ENCODE results near the gene C10orf71. TPM values are rescaled to one million over a fixed set of nuclear protein-coding genes. Genes with fewer than 3 reads are reported as not detected.

Gene C10orf71, protein sequence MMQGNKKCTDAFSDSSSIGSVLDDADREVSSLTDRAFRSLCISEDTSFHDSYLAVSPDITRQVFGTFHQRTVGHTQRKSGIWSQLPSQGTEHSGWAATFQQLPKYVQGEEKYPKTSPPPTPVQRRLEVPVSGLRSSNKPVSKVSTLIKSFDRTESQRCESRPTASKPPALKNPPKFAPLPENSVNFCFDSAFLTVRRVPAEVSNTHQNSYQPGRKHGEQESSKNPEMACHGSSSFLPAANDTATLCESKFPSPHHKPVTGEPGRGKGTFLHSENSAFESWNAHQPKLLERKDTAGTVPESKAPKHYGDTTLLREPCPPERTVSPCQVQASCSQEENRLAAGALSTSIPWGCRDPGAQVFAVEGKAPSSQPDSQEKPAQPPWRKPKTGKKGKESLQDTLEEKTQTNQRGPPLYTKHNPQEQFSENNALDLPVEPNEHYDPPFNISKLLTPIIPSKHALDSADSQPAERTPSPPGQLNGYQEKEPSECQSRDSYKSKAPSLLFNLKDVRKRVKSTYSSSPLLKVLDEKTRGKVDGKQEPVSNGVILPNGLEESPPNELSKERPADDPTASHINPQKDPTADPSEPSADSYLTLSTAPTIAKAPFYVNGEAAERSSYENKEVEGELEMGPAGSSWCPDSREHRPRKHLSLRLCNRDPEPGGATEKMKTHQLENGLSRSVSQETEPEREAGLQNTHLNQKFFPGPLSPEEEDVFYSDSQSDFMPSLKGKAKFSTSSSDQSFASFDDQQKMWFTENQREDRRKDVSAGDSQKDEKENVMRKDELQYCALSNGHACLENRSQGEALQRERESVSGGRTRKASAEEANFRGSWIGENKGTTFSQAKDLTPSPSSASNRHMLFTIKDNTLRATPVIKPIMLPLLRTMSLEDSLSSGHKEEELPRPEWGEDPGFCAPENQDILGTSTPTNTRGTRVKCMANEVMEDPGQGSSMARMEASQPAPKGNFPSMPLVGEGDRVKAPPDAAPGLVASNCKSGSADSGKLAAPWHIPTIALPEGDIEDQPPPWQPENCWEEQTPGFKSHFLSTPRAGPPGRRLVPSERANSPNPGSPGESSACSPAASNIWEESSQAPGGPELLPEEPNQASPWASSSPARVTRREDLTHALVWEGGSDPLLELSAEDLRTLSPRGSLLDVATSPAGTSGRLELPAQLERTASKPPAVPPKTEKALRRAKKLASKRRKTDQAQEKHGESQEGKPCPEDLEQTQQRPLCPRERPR (N-terminal part only)
- not detected for total RNA-seq
- total RNA-seq (2013), result not detected
- 0 to 0.10 (median 0) reads per million in 29 experiments for total RNA-seq

DNA sequence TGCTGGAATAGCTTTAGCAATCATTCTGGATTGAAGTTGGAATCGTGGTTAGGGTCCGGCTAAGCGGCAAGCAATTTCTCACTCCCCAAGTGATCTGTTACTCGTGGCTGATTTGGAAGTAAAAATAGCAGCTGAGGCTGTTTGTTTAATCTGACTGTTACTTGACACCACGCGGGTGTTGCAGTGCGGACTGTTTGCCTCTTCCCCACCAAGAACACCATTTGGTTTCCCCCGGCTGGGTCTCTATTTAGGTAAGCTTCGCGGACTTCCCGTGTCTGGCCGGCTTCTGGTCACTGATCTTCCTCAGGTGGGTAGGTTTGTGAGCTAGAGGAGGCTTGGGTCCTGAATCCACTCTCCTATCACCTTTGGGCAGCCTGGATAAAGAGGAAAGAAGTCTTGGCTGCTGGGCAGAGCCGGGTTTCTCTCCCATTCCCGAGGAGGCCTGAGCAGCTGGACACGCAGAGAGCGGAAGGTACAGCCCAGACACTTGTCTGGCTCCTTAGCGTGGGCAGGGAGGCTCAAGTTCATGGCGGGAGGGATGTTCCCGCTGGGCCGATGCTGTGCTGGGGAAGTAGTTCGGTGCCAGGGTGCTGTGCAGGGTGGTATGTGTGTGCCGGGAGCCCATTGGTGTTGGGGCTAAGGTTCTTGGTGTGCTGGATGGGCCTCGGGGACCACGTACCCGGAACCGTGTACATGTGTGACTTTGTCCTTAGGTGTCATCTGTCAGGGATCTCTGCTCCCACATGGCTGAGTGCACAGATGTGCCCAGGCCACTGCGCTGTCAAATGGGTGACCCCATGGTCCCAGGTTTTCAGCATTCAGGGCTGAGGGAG is at the start of gene C10orf71:
C10orf71 (plus strand) TSS at position 188 of the 833 bp plus-strand sequence. CDS start 23,376 bp downstream, outside the sequence.
- Histone ChIP-seq H3K9me3 (no peaks in the 10 kb centered on the region), H3K27me3 (replicated peaks in 1 of 2; ENCODE audit: control insufficient read depth in 2 of 2, extremely low read depth in 1 of 2, insufficient read depth in 2 of 2, low read length in 1 of 2) (peaks cover 0 to 17% of the 10 kb centered on the region in 2 experiments), H3K36me3 (ENCODE audit: control insufficient read depth in 2 of 2, extremely low read depth in 1 of 2, insufficient read depth in 1 of 2, low read length in 1 of 2) (no peaks in the 10 kb centered on the region), H3K27ac (ENCODE audit: low read length) (no peak within 1 kb of the TSS), H3K4me3 (ENCODE audit: control insufficient read depth in 1 of 2, extremely low read depth in 1 of 2, low read length in 1 of 2) (no peak within 1 kb of the TSS), H3K4me1 (ENCODE audit: control insufficient read depth in 1 of 2, extremely low read depth in 1 of 2, insufficient read depth in 2 of 2, low read length in 2 of 2) (no peaks in the 10 kb centered on the region)
- no peak for DNase-seq
- Mint-ChIP-seq H3K27me3 (no peaks in the 10 kb centered on the region), H3K9me3 (no peaks in the 10 kb centered on the region), H3K27ac (no peak within 1 kb of the TSS), H3K36me3 (no peaks in the 10 kb centered on the region), H3K4me1 (peaks cover 0 to 5% (median 0%) of the 10 kb centered on the region in 3 donors), H3K4me3 (no peak within 1 kb of the TSS)
- no peak for ATAC-seq (replicated peaks in 1 of 4)
- ChIA-PET POLR2A (no interaction called here), CTCF (no interaction called here)
- WGBS (ENCODE audit: insufficient coverage), result 90% methylated on average over 15 of the region's 27 CpGs

DNA sequence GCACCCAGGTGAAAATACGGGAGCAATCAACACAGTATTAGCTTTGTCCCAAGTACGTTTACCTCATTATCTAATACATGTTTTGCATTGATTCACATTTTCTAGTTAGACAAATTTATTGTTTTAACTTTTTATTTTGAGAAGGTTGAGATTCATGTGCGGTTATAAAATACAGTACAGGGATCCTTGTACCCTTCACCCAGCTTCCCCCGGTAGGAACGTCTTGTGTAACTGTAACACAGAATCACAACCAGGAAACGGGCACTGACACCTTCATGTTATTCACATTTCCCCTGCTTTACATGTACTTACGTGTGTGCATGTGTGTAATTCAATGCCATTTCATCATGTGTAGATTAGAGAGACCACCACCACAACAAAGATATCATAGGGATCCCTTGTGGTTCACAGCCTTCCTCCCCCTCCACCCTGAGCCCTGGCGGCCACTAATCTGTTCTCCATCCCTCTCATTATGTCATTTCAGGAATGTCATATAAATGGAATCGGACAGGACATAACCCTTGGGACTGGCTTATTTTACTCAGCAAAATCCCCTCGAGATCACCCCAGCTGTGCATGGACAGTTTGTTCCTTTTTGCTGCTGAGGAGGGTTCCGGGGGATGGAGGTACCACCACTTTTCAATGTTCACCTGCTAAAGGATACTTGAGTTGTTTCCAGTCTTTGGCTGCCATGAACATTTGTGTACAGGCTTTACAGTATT is 46.5 kb upstream of the C10orf71 start:
- no peaks in the 10 kb centered on the region for H3K36me3 Mint-ChIP-seq
- DNase-seq (no peak), ATAC-seq (replicated peaks in 1 of 4) (no peak)
- POLR2A ChIA-PET, result no interaction called here
- Histone ChIP-seq H3K4me3 (ENCODE audit: control insufficient read depth in 1 of 2, extremely low read depth in 1 of 2, low read length in 1 of 2) (no peak overlapping the region), H3K9me3 (no peaks in the 10 kb centered on the region), H3K36me3 (ENCODE audit: control insufficient read depth in 2 of 2, extremely low read depth in 1 of 2, insufficient read depth in 1 of 2, low read length in 1 of 2) (no peaks in the 10 kb centered on the region), H3K27ac (ENCODE audit: low read length) (no peak overlapping the region), H3K4me1 (ENCODE audit: control insufficient read depth in 1 of 2, extremely low read depth in 1 of 2, insufficient read depth in 2 of 2, low read length in 2 of 2) (peaks cover 14 to 23% of the 10 kb centered on the region in 2 experiments), H3K27me3 (replicated peaks in 1 of 2; ENCODE audit: control insufficient read depth in 2 of 2, extremely low read depth in 1 of 2, insufficient read depth in 2 of 2, low read length in 1 of 2) (peaks cover 0 to 5% of the 10 kb centered on the region in 2 experiments)
- CTCF ChIA-PET, result no interaction called here
- no peak overlapping the region for H3K27ac Mint-ChIP-seq
- peaks cover 0 to 5% (median 3%) of the 10 kb centered on the region in 3 donors for H3K4me1 Mint-ChIP-seq
- 86% methylated on average over 1 of the region's 11 CpGs for WGBS (ENCODE audit: insufficient coverage)
- H3K4me3 Mint-ChIP-seq, result no peak overlapping the region
- H3K27me3 Mint-ChIP-seq, result no peaks in the 10 kb centered on the region
- H3K9me3 Mint-ChIP-seq, result no peaks in the 10 kb centered on the region

DNA sequence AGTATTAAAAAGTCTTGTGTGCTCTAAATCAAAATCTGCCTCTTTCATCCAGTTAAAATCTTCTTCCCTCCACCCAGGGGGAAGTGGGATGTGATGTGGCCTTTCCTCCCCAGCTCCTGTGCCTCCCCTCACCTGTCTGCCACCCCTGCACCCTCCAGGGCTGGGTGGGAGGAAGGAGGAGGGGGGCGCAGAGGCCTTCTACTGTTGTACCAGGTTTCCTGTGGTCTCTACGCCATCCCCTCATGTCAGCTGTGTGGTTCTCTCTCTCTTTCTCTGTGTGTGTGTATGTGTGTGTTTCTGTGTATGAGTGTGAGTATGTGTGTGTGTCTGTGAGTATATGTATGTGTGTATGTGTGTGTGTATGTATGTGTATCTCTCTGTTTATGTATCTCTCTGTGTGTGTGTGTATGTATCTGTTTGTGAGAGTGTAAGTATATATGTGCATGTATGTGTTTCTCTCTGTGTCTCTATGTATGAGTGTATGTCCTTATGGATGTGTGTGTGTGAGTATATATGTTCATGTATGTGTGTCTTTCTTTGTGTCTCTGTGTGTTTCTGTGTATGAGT is 45.5 kb upstream of the C10orf71 start:
- CTCF ChIA-PET, result no interaction called here
- Mint-ChIP-seq H3K4me3 (no peak overlapping the region), H3K4me1 (peaks cover 0 to 5% (median 3%) of the 10 kb centered on the region in 3 donors), H3K27me3 (no peaks in the 10 kb centered on the region), H3K27ac (no peak overlapping the region), H3K9me3 (no peaks in the 10 kb centered on the region), H3K36me3 (no peaks in the 10 kb centered on the region)
- no CpG with 5 or more reads among the region's 2 CpGs for WGBS (ENCODE audit: insufficient coverage)
- POLR2A ChIA-PET, result no interaction called here
- ATAC-seq (replicated peaks in 1 of 4) (peak in 3 of 4 experiments; percentile 9 to 32 (median 21)), DNase-seq (peak in 2 of 35 experiments; percentile 9 to 21)
- H3K27ac ChIP-seq (ENCODE audit: low read length), result no peak overlapping the region
- H3K4me3 ChIP-seq (ENCODE audit: control insufficient read depth in 1 of 2, extremely low read depth in 1 of 2, low read length in 1 of 2), result no peak overlapping the region
- H3K36me3 ChIP-seq (ENCODE audit: control insufficient read depth in 2 of 2, extremely low read depth in 1 of 2, insufficient read depth in 1 of 2, low read length in 1 of 2), result no peaks in the 10 kb centered on the region
- peaks cover 0 to 5% of the 10 kb centered on the region in 2 experiments for H3K27me3 ChIP-seq (replicated peaks in 1 of 2; ENCODE audit: control insufficient read depth in 2 of 2, extremely low read depth in 1 of 2, insufficient read depth in 2 of 2, low read length in 1 of 2)
- no peaks in the 10 kb centered on the region for H3K9me3 ChIP-seq
- H3K4me1 ChIP-seq (ENCODE audit: control insufficient read depth in 1 of 2, extremely low read depth in 1 of 2, insufficient read depth in 2 of 2, low read length in 2 of 2), result peaks cover 14 to 23% of the 10 kb centered on the region in 2 experiments

DNA sequence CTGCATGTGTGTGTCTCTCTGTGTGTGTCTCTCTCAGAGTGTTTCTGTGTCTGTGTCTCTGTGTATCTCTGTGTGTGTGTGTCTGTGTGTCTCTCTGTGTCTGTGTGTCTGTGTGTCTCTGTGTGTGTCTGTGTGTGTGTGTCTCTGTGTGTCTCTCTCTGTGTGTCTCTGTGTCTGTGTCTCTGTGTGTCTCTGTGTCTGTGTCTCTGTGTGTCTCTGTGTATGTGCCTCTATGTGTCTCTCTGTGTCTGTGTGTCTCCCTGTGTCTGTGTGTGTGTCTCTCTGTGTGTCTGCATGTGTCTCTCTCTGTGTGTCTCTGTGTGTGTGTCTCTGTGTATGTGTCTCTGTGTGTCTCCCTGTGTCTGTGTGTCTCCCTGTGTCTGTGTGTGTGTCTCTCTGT is 44.8 kb upstream of the C10orf71 start:
- CTCF ChIA-PET, result no interaction called here
- peaks cover 0 to 5% of the 10 kb centered on the region in 2 experiments for H3K27me3 ChIP-seq (replicated peaks in 1 of 2; ENCODE audit: control insufficient read depth in 2 of 2, extremely low read depth in 1 of 2, insufficient read depth in 2 of 2, low read length in 1 of 2)
- peaks cover 14 to 23% of the 10 kb centered on the region in 2 experiments for H3K4me1 ChIP-seq (ENCODE audit: control insufficient read depth in 1 of 2, extremely low read depth in 1 of 2, insufficient read depth in 2 of 2, low read length in 2 of 2)
- no peak overlapping the region for H3K27ac Mint-ChIP-seq
- no peaks in the 10 kb centered on the region for H3K36me3 Mint-ChIP-seq
- H3K4me3 Mint-ChIP-seq, result no peak overlapping the region
- DNase-seq (no peak), ATAC-seq (replicated peaks in 1 of 4) (no peak)
- no peak overlapping the region for H3K4me3 ChIP-seq (ENCODE audit: control insufficient read depth in 1 of 2, extremely low read depth in 1 of 2, low read length in 1 of 2)
- H3K27ac ChIP-seq (ENCODE audit: low read length), result no peak overlapping the region
- H3K4me1 Mint-ChIP-seq, result peaks cover 0 to 5% (median 3%) of the 10 kb centered on the region in 3 donors
- no peaks in the 10 kb centered on the region for H3K9me3 Mint-ChIP-seq
- no peaks in the 10 kb centered on the region for H3K36me3 ChIP-seq (ENCODE audit: control insufficient read depth in 2 of 2, extremely low read depth in 1 of 2, insufficient read depth in 1 of 2, low read length in 1 of 2)
- H3K9me3 ChIP-seq, result no peaks in the 10 kb centered on the region
- no peaks in the 10 kb centered on the region for H3K27me3 Mint-ChIP-seq
- POLR2A ChIA-PET, result no interaction called here

DNA sequence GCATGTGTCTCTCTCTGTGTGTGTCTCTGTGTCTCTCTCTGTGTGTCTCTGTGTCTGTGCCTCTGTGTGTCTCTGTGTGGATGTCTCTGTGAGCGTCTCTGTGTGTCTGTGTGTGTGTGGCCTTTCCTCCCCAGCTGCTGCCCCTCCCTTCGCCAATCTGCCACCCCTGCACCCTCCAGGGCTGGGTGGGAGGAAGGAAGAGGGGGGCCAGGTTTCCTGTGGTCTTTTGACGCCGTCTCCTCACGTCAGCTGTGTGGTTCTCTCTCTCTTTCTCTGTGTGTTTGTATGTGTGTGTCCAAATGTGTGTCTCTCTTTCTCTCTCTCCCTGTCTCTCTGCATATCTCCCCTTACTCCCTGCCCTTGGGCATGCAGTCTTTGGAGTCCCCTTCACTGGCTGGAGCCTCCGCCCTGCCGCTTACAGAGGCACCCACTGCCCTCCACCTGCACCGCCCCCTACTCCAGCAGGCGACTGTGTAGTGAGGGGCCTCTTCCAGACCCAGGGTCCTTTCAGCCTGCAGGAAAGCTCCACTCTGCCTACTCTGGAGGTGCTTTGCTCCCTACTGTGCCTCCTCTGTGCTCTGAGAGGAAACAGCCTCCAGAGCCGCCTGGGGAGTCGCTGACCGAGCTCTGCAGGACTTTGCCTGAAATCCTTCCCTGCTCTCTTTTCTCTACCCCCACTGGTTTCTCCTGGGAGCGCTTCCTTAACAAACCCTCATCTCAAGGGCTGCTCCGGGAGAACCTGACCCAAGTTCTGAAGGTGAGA is 44.2 kb upstream of the C10orf71 start:
- Mint-ChIP-seq H3K27me3 (no peaks in the 10 kb centered on the region), H3K4me1 (peaks cover 0 to 5% (median 3%) of the 10 kb centered on the region in 3 donors), H3K36me3 (no peaks in the 10 kb centered on the region), H3K4me3 (no peak overlapping the region), H3K27ac (no peak overlapping the region), H3K9me3 (no peaks in the 10 kb centered on the region)
- DNase-seq, result peak in 28 of 35 experiments; percentile 6 to 62 (median 30)
- H3K27ac ChIP-seq (ENCODE audit: low read length), result no peak overlapping the region
- ATAC-seq (replicated peaks in 1 of 4), result peak; percentile 58 to 83 (median 68)
- peak overlapping the region in 1 of 2 donors; percentile 40 for H3K4me3 ChIP-seq (ENCODE audit: control insufficient read depth in 1 of 2, extremely low read depth in 1 of 2, low read length in 1 of 2)
- no peaks in the 10 kb centered on the region for H3K9me3 ChIP-seq
- no peaks in the 10 kb centered on the region for H3K36me3 ChIP-seq (ENCODE audit: control insufficient read depth in 2 of 2, extremely low read depth in 1 of 2, insufficient read depth in 1 of 2, low read length in 1 of 2)
- 14% methylated on average over 5 of the region's 14 CpGs for WGBS (ENCODE audit: insufficient coverage)
- POLR2A ChIA-PET, result no interaction called here
- peaks cover 14 to 23% of the 10 kb centered on the region in 2 experiments for H3K4me1 ChIP-seq (ENCODE audit: control insufficient read depth in 1 of 2, extremely low read depth in 1 of 2, insufficient read depth in 2 of 2, low read length in 2 of 2)
- CTCF ChIA-PET, result no interaction called here
- H3K27me3 ChIP-seq (replicated peaks in 1 of 2; ENCODE audit: control insufficient read depth in 2 of 2, extremely low read depth in 1 of 2, insufficient read depth in 2 of 2, low read length in 1 of 2), result peaks cover 0 to 5% of the 10 kb centered on the region in 2 experiments
